Choroid plexus epithelial cell (primary cell): ENCODE data around the gene APH1B.

Source experiments
- DNase-seq: peaks from one replicate; pipeline ENCODE4 v3.0.0-alpha.2; 2010; ENCODE audit warnings: low read depth
- H3K4me3 ChIP-seq: 2 replicates; pipeline ENCODE4 v1.5.1; 2011; ENCODE audit warnings: low read depth, mild to moderate bottlenecking, control low read depth, low read length, moderate library complexity
- TF ChIP-seq, protein P1 (sequence below): conservative IDR thresholded peaks from 2 replicates; pipeline ENCODE4 v1.5.1; 2011; ENCODE audit warnings: low read depth, mild to moderate bottlenecking, control low read depth, inconsistent platforms, low read length, moderate library complexity

Gene APH1B

DNA sequence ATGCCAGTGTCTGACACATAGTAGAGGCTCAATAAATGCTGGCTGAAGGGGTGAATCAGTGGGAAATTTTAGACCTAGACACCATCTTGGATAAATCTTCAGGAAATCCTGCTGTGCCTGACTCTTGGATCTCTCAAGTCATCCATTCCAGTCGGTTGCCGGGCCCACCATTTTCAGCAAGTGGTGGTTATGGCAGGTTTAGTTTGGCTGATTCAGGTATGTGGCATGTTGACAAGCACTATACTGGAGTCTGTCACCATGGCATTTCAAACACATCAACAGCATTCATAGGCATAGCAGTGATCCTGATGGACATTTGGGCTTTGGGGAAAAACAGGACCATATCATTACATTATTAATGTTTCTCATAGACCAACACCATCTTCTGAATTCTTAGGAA is 25.7 kb upstream of the APH1B start:
- TF ChIP-seq, protein P1, sequence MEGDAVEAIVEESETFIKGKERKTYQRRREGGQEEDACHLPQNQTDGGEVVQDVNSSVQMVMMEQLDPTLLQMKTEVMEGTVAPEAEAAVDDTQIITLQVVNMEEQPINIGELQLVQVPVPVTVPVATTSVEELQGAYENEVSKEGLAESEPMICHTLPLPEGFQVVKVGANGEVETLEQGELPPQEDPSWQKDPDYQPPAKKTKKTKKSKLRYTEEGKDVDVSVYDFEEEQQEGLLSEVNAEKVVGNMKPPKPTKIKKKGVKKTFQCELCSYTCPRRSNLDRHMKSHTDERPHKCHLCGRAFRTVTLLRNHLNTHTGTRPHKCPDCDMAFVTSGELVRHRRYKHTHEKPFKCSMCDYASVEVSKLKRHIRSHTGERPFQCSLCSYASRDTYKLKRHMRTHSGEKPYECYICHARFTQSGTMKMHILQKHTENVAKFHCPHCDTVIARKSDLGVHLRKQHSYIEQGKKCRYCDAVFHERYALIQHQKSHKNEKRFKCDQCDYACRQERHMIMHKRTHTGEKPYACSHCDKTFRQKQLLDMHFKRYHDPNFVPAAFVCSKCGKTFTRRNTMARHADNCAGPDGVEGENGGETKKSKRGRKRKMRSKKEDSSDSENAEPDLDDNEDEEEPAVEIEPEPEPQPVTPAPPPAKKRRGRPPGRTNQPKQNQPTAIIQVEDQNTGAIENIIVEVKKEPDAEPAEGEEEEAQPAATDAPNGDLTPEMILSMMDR, result no peak
- DNase-seq, result no peak

DNA sequence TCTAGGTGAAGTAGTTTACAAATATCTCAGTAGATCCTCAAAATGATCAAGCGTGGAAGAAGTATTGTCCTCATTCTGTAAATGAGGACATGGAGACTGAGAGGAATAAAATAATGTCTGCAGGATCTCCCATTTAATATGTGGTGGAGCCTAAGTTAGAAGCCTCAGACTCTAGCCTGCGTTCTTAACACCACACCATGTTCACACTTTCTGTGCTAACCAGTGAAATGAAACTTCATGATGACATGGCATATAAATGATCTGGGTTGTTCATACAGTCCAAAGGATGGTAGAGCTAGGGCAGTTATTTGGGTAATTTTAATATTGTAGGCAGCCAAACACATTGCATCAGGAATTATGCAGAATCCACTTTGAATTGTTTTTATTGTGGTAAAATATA is 25.1 kb upstream of the APH1B start:
- DNase-seq, result no peak

More for the DNA sequence above, 25.7 kb upstream of the APH1B start:
- H3K4me3 ChIP-seq, result no peak overlapping the region

DNA sequence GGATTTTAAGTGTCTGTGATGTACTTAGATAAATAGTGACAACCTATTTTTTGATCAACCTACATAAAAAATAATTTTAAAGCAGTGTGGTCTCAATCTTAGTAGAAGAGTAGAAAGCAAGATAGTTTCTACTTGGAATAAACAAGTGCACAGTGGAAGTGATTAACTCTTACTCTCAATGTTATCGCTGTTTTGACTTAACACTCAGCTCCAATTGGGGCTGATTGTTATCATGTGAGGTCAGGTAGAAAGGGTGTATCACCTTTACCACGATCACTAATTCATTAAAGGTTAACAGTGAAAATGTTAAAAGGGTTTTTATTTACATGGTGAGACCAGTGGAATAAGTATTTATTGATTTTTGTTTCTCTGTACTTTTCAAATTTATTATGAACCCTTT is 22.4 kb upstream of the APH1B start:
- no peak for DNase-seq
- no peak overlapping the region for H3K4me3 ChIP-seq
- TF ChIP-seq, protein P1, result no peak

More for the DNA sequence above, 25.1 kb upstream of the APH1B start:
- no peak overlapping the region for H3K4me3 ChIP-seq
- TF ChIP-seq, protein P1, result no peak

DNA sequence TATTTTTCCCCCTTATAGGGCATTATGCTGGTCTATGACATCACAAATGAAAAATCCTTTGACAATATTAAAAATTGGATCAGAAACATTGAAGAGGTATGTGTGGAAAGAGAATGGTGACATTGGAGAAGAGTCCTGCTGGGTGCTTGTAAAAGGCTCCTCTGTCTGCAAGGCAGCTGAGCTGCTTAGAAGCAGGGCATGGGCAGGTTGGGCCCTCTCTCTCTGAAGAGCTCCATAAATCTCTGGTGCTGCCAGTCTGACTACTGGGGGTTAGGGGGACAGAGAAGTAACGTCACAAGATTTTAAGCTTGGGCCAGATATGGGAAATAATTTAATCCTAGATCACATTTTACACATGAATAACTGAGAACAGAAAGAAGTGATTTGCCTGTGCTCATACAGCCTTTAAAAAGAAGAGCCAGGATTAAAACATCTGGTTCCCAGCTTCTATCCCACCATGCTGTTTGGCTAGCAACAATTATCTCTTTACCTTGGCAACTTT is 21.9 kb upstream of the APH1B start:
- H3K4me3 ChIP-seq, result no peak overlapping the region
- TF ChIP-seq, protein P1, result no peak
- DNase-seq, result no peak

DNA sequence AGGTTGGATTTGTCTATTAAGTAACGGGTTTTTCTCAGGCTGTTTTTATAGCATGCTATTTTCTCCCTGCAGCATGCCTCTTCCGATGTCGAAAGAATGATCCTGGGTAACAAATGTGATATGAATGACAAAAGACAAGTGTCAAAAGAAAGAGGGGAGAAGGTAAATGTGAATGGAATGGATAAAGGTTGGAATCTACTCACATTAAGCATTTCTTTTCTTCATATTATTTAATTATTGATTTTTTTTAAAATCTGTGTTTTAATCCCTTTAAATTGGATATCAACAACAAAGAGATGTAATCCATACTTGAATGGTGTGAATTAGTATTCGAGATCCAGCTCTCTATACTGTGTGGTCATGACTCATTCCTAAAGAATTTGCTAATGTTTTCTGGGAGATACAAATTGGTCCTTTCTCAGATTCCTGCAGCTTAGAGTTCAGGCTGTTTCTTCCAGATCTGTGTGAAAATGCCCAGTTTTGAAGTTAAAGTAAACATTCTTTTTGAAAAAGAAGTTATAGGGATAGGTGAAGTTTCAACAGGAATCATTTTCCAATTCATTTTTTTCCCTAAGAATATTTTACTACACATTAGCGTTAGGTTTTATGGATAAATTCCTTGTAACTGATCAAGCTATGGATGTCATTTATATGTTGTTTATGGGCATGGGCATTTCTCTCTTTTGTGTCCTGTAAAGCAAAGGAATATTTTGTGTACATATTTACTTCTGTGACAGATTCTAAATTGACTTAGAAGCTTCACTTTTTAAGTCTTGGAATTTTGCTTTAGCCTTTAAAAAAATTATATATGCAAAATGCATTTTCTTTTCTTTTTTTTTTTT is 20.8 kb upstream of the APH1B start:
- DNase-seq, result peak; percentile 94
- H3K4me3 ChIP-seq, result no peak overlapping the region
- TF ChIP-seq, protein P1, result no peak

DNA sequence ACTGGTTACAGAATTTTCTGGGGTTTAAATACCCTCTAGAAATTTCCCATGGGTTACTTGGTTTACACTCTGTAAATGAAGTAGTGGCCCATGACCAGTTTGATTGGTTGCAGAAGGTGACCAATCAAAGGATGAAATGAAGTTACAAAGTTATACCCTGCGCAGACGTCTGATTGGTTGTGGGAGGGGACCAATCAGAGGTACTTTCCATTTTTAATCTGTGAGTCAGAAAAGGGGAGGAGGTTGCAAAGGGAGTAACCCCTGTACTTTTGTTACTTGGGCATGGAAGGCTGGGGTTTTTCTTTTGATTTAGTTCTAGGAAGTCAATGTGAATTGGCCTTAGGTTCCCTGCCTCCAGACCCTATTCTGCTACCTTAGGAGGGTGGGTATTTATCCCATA is 18.7 kb upstream of the APH1B start:
- no peak for DNase-seq
- H3K4me3 ChIP-seq, result no peak overlapping the region
- TF ChIP-seq, protein P1, result no peak

DNA sequence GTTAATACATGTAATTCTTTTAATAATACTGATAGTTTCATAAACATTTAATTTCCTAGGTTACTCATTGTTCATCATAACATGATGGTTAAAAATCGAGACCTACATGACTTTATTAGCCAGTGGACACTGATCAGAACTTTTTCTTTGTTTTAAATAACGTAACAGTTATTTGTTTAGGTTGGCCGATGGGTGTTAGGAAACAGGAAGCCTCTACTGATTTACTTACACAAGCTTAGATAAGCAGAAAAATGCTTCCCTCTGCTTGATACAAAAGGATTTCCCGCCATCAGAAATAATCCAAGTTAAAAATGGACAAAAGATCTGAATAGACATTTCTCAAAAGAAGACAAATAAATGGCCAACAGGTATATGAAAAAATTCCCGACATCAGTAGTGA is 16.6 kb upstream of the APH1B start:
- TF ChIP-seq, protein P1, result no peak
- peak; percentile 67 for DNase-seq
- H3K4me3 ChIP-seq, result no peak overlapping the region
